Left lung (tissue), 10 donors: Measurements from ENCODE around the gene ACTN1. TPM values are rescaled to one million over a fixed set of nuclear protein-coding genes. Genes with fewer than 3 reads are reported as not detected.

Experiments
- ATAC-seq: fragments of 200-7000 bp; cut with Tn5 transposase; one replicate; pipeline ENCODE4 v1.9.1; 2020; ENCODE audit warnings: moderate library complexity
- DNase-seq, 4 donors: peaks; one replicate each; pipeline ENCODE4 v3.0.0-alpha.2; 2013 to 2020
- H3K27ac ChIP-seq, 2 donors: fragments of 200-600 bp; sonication (generic) in 1 of 2; one replicate each; pipeline versions ENCODE4 v1.5.0 to v1.8.0; 2020 to 2021
- H3K27me3 ChIP-seq, 2 donors: fragments of 200-600 bp; sonication (generic) in 1 of 2; one replicate each; pipeline versions ENCODE4 v1.5.0 to v1.8.0; 2020 to 2021
- H3K36me3 ChIP-seq, 2 donors: fragments of 200-600 bp; sonication (generic) in 1 of 2; one replicate each; pipeline versions ENCODE4 v1.5.0 to v1.8.0; 2020 to 2021
- H3K4me1 ChIP-seq, 2 donors: fragments of 200-600 bp; one replicate each; pipeline ENCODE4 v1.8.0; 2021
- H3K4me3 ChIP-seq, 2 donors: fragments of 200-600 bp; sonication (generic) in 1 of 2; one replicate each; pipeline versions ENCODE4 v1.5.0 to v1.8.0; 2020 to 2021; ENCODE audit warnings: mild to moderate bottlenecking in 1 of 2
- H3K9me3 ChIP-seq, 2 donors: fragments of 200-600 bp; sonication (generic) in 1 of 2; one replicate each; pipeline versions ENCODE4 v1.5.0 to v1.8.0; 2020 to 2021
- CTCF ChIP-seq, 2 donors: fragments of 200-600 bp; sonication (generic) in 1 of 2; IDR thresholded peaks; one replicate each; pipeline versions ENCODE4 v1.5.0 to v1.8.0; 2021; ENCODE audit warnings: antibody characterized with exemption in 2 of 2
- intact Hi-C, 2 donors: fragments of 100-400 bp; cut with DNase I; formaldehyde crosslinking; loops; one replicate each; pipeline versions ENCODE4 v1.11.2 to v1.14.2; 2022
- polyA plus RNA-seq, 6 donors: library from polyadenylated mRNA; unstranded; fragments of 120-200 nt; gene quantifications; one replicate each; pipeline ENCODE4 v1.2.1, GENCODE V29; 2013; ENCODE audit not compliant: insufficient read length in 6 of 6
- total RNA-seq, 2 donors: library from RNA; stranded (reverse); fragmentation: NEBNext Ultra II Directional; extraction: Animal tissue kit (Norgen Biotek cat#: 25700); gene quantifications; one replicate each; pipeline ENCODE4 v1.2.1, GENCODE V29; 2021
- donor health status: DM: no; HTN: yes; CAD: no.
- donor health status: DM: no; HTN: no; CAD: no.

Gene ACTN1
- total and polyA plus RNA-seq, 8 donors = 125 to 225 (median 146) TPM

- Histone ChIP-seq H3K9me3 (no peaks in the 10 kb centered on the region), H3K27me3 (no peaks in the 10 kb centered on the region), H3K4me1 (peaks cover 29 to 95% of the 10 kb centered on the region in 2 donors), H3K27ac (peak overlapping the region in 1 of 2 donors; percentile 93), H3K36me3 (no peaks in the 10 kb centered on the region), H3K4me3 (no peak overlapping the region)
- intact Hi-C loops = no loop called here
- no peak for ATAC-seq
- no peak for DNase-seq
- TF ChIP-seq CTCF (IDR thresholded peaks at IDR 0.05) = no peak
Measured at GRCh38 chr14:68936980-68937379, 42.1 kb downstream of the ACTN1 start.

DNA sequence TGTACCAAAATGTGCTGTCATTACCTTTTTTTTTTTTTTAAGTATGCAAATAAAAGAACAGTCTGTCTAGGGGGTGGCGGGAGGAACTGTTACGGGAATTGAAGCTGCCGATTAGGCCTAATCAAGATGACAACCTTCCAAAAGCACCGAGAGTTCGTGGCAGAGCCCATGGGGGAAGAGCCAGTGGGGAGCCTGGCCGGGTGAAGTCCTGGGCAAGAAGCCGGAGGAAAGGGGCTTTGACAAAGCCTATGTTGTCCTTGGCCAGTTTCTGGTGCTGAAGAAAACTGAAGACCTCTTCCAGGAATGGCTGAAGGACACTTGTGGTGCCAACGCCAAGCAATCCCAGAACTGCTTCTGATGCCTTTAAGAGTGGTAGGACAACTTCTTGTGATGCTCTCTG is 42.6 kb downstream of the ACTN1 start:
- Histone ChIP-seq H3K27me3 (no peaks in the 10 kb centered on the region), H3K9me3 (no peaks in the 10 kb centered on the region), H3K27ac (peak overlapping the region; percentile 30 to 93), H3K4me1 (peaks cover 28 to 95% of the 10 kb centered on the region in 2 donors), H3K36me3 (no peaks in the 10 kb centered on the region), H3K4me3 (no peak overlapping the region)
- TF ChIP-seq CTCF (IDR thresholded peaks at IDR 0.05) = no peak
- intact Hi-C loops = no loop called here
- ATAC-seq (no peak), DNase-seq (no peak)

DNA sequence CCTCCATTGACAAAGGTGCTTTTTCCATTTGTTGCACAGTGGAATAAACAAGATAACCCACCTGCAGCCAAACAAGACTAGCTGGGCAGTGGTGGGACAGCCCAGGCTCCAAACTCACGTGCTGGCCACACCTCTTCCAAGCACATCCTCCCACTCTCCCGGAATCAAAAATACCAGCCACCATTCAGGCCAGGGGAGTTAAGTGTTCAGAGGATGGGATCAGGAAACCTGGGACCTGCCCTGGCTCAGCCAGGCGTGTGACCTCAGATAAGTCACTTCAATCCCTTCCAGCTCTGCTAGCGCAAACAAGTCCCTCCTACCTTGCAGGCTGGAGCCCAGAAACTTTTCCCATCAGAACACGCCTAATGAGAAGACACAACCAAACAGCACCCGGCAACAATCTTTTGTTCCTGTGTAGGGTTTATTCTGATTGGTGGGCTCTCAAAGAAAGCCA is 43.3 kb downstream of the ACTN1 start:
- peaks cover 24 to 97% of the 10 kb centered on the region in 2 donors for H3K4me1 ChIP-seq
- H3K9me3 ChIP-seq = no peaks in the 10 kb centered on the region
- no peaks in the 10 kb centered on the region for H3K27me3 ChIP-seq
- ATAC-seq (peak; percentile 30), DNase-seq (no peak)
- H3K27ac ChIP-seq = peak overlapping the region in 1 of 2 donors; percentile 93
- intact Hi-C loops = no loop called here
- no peaks in the 10 kb centered on the region for H3K36me3 ChIP-seq
- no peak for TF ChIP-seq CTCF (IDR thresholded peaks at IDR 0.05)
- H3K4me3 ChIP-seq = no peak overlapping the region

DNA sequence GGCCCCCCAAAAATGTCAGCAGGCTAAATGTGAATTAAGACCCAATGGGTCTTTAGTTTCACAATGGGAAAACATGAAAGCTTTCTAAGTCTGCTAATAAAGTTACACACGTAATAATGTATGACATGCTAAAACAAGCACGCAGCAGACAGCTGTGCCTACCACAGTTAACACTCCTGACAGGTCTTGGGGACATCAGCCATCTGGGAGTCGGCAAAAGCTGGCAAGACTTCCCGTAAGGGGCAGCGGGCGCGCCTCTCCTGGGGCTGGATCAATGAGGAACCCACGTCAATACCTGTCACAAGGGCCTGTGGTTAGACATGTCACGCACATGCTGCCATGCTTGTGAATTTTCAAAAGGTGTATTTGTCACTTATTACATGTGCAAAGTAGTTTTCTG is 45.0 kb downstream of the ACTN1 start:
- peaks cover 12 to 96% of the 10 kb centered on the region in 2 donors for H3K4me1 ChIP-seq
- no peak overlapping the region for H3K4me3 ChIP-seq
- H3K9me3 ChIP-seq = no peaks in the 10 kb centered on the region
- TF ChIP-seq CTCF (IDR thresholded peaks at IDR 0.05) = no peak
- DNase-seq = no peak
- ATAC-seq = no peak
- intact Hi-C loops = no loop called here
- H3K27ac ChIP-seq = peak overlapping the region in 1 of 2 donors; percentile 93
- H3K36me3 ChIP-seq = no peaks in the 10 kb centered on the region
- H3K27me3 ChIP-seq = no peaks in the 10 kb centered on the region

DNA sequence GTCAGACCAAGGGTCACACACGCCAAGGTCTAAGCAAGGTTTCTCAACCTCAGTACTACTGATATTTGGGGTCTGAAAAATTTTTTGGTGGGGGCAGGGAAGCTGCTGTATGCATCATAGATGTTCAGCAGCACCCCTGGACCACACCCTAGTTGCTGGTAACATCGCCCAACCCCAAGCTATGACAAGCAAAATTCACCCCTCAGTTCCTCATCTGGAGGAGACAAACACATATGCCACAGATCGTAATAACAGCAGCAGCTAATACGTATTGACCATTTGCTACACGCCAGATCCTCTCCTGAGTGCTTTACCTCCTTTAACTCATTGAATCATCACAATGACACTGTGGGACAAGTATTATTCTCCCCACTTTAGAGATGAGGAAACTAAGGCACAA is 46.4 kb downstream of the ACTN1 start:
- Histone ChIP-seq H3K36me3 (no peaks in the 10 kb centered on the region), H3K27me3 (no peaks in the 10 kb centered on the region), H3K9me3 (no peaks in the 10 kb centered on the region), H3K4me1 (peaks cover 0 to 95% of the 10 kb centered on the region in 2 donors), H3K4me3 (no peak overlapping the region), H3K27ac (peak overlapping the region in 1 of 2 donors; percentile 93)
- DNase-seq = no peak
- intact Hi-C loops = no loop called here
- peak; percentile 14 for ATAC-seq
- TF ChIP-seq CTCF (IDR thresholded peaks at IDR 0.05) = no peak
